Right ventricle myocardium inferior (tissue), 1 donor: ENCODE measurements around the gene FSTL4. TPM values are rescaled to one million over a fixed set of nuclear protein-coding genes. Genes with fewer than 3 reads are reported as not detected.
"Not testable (repeated sequence)": the region's sequence is repeated elsewhere in the genome, so short reads cannot be mapped to it uniquely, and the experiment has no call there.

Experiments used
- ATAC-seq: fragments of 200-7000 bp; cut with Tn5 transposase; one replicate; pipeline ENCODE4 v1.9.1; 2020; ENCODE audit warnings: mild to moderate bottlenecking, moderate library complexity
- DNase-seq: peaks from one replicate; pipeline ENCODE4 v3.0.0; 2021; ENCODE audit errors: missing footprints
- intact Hi-C: fragments of 100-400 bp; cut with DNase I; formaldehyde crosslinking; loops from one replicate; pipeline ENCODE4 v1.11.0; 2022
- total RNA-seq: library from RNA; stranded (reverse); fragmentation: NEBNext Ultra II Directional; extraction: Animal tissue kit (Norgen Biotek cat#: 25700); gene quantifications from one replicate; pipeline ENCODE4 v1.2.1, GENCODE V29; 2021
- donor health status: DM: no; HTN: yes; CAD: no; lungs with severe emphysema.

The FSTL4 gene
- total RNA-seq, 1 donor from 2014 or later: not detected

DNA sequence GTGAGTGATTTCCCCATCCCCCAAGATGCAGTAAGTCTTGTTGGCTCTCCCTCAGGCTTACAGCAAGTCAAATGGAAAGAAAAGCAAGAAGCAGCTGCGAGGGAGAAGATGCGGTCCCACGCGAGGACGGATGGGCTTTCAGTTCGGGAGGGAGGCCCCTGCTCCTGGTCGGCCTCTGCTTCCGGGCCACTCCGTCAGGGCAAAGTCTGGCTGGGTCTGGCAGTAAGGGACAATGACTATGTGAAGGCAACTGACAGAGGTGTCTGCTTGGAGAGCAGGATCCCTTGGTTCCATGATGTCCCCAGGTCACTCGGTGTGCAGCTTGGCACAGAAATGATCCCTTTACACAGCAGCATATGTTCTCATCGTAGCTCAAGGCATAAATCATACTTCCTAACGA, 413.8 kb downstream of the FSTL4 start:
- ATAC-seq (no peak), DNase-seq (no peak)
- intact Hi-C loops: no loop called here

DNA sequence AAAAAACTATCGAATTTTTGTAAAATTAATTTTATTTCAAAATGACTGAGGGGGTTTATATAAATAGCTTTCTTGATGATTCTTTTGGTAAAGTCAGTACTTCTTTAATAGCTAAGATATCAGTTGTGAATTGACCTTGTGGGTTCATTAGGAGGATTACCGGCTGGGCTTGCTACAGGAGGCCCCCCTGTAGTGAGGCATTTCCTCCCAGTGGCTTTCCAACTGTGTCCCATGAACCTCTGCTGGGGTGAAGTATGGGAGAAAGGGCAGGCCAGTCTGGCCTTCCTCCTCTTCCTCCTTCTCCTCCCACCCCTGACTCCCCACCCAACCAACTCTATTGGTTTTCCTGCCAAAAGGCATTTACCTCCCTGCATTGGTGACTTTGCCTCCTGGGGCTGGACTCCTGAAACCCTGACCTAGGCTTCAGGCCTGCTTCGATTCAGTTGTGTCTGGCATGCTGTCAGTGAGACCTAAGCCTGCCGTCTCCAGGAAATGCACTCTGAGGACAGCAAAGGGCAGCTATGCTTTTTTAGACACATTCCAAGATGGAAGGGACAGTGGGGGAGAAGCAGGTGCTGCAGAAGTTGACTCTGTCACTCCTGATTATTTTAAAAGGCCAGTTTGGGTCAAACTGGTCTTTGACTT, 415.8 kb downstream of the FSTL4 start:
- DNase-seq: no peak
- ATAC-seq: no peak

DNA sequence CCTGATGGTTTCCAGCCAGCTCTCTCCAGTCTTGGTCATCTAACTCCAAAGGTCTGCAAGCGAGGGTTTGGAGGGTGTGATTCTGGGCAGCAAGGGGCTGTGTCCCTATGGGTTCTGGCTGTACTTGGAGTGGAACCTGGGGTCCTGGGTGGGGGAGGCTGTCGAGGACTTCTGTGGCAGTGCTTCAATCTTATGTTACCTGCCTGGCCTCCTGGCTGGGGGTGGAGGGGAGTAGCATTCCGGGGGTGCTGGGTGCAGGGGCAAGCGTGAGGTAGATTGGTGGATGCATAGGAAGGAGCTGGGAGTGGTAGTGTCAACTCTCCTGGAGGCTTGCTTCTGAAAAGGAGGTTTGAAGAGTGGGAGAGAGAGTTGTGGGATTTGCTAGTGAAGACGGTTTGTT, 417.1 kb downstream of the FSTL4 start:
- intact Hi-C loops: no loop called here
- DNase-seq (no peak), ATAC-seq (no peak)

More for the DNA sequence above, 415.8 kb downstream of the FSTL4 start:
- intact Hi-C loops: no loop called here

DNA sequence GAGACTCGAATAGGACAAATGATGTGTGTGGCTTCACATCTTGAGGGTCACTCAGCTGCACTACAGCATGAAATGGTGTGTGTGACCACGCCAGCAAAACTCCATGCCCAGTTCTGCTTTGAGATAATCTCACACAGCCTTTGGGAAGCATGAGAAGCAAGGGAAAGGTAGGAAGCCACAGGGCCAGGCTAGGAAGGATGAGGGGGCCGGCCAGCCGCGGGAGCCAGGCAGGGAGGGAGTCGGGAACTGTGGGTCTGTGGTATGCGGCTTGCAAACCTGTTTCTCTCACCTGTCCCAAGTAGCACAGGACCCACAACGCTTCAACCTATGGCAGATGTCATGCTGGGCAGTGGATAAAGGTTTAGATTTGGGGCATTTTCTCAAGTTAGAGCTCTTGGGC, 418.5 kb downstream of the FSTL4 start:
- ATAC-seq (no peak), DNase-seq (no peak)
- intact Hi-C loops: no loop called here

DNA sequence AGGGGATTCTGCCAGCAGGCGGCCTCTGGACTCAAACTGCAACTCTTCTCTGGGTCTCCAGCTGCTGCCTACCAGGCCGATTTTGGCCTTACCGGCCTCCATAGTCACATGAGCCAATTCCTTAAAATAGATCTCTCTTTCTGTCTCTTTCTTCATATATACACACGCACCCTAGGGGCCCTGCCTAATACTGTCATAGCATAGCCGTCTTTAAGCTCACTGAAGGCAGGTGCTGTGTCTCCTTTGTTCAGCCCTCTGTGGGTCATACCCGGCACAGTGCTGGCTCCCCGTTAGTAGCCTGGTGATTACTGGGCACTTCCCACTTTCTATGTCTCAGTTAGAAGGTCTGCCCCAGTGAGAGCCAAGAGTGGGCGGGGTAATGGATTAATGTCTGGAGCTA, 419.6 kb downstream of the FSTL4 start:
- DNase-seq (no peak), ATAC-seq (no peak)
- intact Hi-C loops: no loop called here

DNA sequence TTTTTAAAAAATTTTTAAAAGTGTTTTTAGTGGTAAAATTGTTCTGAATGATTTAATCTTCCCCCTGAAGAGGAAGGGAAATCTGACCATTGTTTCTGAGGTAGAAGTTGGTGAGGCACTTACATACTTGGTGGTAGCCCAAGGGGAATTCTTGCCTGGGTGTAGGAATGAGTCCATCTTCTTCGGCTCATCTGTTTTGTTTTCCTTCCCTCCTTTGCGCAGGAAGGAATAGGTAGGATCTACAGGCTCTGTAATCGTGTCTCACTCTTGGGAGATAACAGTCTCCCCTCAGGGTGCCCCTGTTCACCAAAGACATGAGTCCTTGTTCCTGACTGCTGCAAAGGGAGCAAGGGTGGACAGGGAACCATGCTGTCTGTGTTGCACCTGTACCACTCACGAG, 422.5 kb downstream of the FSTL4 start:
- ATAC-seq (no peak), DNase-seq (no peak)
- intact Hi-C loops: no loop called here

DNA sequence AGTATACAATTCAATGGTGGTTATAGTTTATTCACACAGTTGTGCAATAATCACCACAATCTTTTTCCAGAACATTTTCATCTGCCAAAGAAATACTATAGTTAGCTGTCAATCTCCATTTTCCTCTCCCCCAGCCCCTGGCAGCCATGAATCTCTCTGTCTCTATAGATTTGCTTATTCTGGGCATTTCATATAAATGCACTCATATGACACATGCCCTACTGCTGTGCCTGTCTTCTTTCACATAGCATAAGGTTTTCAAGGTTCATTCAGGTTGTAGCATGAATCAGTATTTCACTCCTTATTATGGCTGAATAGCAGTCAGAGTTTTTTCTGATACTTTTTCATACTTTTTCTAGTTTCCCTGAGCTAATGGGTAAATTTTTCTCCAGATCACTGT, 432.9 kb downstream of the FSTL4 start:
- ATAC-seq (no peak), DNase-seq (no peak)
- intact Hi-C loops: no loop called here

DNA sequence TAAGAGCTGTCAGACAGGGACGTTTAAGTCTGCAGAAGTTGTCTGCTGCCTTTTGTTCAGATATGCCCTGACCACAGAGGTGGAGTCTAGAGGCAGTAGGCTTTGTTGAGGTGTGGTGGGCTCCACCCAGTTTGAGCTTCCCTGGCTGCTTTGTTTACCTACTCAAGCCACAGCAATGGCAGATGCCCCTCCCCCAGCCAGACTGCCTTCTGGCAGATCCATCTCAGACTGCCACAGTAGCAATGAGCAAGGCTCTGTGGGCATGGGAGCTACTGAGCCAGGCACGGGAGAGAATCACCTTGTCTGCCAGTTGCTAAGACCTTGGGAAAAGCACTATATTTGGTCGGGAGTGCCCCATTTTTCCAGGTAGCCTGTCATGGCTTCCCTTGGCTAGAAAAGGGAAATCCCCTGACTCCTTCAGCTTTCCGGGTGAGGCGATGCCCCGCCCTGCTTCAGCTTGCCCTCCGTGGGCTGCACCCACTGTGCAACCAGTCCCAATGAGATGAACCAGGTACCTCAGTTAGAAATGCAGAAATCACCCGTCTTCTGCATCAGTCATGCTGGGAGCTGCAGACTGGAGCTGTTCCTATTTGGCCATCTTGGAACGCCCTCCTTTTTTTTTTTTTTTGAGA, 441.5 kb downstream of the FSTL4 start:
- intact Hi-C loops: not testable (repeated sequence)

DNA sequence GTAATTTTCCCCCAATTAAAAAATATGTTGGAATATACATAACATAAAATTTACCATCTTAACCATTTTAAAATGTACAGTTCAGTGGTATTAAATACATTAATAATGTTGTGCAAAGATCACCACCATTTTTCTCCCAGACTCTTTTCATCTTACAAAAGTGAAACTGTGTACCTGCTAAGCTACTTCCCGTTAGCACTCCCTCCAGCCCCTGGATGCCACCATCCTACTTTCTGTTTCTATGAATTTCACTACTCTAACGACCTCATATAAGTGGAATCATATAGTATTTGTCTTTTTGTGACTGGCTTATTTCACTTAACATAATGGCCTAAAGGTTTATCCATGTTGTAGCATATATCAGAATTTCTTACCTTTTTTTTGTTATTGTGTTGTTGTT, 447.6 kb downstream of the FSTL4 start:
- intact Hi-C loops: no loop called here
- no peak for ATAC-seq
- no peak for DNase-seq

More for the DNA sequence above, 441.5 kb downstream of the FSTL4 start:
- not testable (repeated sequence) for DNase-seq, ATAC-seq

DNA sequence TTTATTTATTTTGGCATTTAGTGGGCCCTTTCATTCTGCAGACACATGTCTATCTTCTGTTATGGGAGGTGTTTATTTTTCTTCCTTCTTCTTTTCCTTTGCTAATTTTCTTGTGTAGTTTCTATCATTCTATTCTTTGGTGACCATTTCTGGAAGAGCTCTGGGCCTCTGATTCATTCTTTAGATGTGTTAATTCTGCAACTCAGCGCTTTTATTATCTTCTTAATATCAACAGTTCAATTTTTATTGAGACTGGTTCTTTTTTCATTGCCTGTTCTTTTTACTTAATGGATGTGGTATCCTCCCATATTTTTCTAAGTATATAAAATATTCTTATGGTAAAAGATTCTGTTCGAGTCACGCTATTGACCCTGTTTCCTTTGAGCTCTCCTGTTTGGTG, 448.5 kb downstream of the FSTL4 start:
- intact Hi-C loops: no loop called here
- ATAC-seq: no peak

DNA sequence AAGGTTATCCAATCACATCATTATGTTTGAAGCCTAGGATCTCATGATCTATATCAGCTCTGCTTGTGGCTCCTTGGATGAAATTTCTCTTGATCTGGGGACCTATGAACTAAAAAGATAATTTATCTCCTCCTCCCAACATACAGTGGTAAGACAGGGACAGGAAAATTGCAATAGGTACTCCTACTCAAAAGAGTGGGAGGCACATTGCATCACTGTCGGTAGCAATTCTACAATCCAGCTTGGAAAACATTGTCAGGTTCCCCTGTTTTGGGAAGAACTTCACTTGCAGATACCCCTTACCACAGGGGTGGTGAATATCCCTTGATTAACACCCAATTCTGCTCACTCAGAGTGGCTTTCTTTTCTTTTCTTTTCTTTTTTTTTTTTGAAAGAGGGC, 452.8 kb downstream of the FSTL4 start:
- intact Hi-C loops: no loop called here
- DNase-seq (no peak), ATAC-seq (no peak)

More for the DNA sequence above, 448.5 kb downstream of the FSTL4 start:
- DNase-seq: no peak

DNA sequence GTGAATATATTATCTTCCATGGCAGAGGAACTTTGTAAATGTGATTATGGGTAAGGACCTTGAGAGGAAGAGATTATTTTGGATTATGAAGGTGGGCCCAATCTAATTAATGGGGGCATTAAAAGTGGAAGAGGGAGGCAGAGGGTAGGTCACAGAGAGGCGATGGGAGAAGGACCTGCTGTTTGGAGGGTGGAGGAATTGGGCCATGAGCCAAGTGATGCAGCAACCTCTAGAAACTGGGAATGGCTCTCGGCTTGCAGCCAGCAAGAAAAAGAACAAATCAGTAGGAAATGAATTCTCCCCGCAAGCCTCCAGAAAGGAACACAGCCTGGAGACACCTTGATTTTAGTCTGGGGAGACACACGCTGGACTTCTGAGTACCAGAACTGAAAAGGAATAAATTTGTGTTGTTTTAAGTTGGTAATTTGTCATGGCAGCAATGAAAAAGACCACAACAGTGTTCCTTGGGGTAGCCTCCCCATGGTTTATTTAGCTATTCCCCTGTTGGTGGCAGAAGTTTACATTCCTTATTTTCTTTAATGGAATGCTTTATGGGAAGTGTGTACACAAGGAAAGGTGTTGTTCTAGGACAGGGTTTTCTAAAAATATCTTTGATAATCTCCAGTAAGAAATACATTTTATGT, 456.9 kb downstream of the FSTL4 start:
- no peak for ATAC-seq
- intact Hi-C loops: no loop called here
- DNase-seq: no peak

DNA sequence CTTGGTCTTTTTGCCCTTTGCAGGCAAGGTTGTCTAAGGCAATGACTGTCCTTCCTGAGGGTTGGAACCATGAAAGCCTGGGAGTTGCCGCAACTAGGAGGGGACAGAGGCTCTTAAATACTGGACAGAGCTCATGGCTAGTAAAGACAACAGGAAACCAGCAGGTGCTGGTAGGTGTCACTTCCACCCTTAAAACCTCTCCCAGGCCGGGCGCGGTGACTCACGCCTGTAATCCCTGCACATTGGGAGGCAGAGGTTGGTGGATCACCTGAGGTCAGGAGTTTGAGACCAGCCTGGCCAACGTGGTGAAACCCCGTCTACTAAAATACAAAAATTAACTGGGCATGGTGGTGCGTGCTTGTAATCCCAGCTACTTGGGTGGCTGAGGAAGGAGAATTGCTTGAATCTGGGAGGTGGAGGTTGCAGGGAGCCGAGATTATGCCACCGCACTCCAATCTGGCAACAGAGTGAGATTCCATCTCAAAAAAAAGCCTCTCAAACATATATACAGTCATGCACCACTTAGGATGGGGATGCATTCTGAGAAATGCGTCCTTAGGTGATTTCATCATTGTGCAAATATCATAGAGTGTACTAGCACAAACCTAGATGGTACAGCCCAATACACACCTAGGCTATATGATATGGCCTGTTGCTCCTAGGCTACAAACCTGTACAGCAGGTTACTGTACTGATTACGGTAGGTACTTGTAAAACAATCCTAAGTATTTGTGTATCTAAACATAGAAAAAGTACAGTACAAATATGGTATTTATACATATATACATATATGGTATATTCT, 457.9 kb downstream of the FSTL4 start:
- intact Hi-C loops: no loop called here

DNA sequence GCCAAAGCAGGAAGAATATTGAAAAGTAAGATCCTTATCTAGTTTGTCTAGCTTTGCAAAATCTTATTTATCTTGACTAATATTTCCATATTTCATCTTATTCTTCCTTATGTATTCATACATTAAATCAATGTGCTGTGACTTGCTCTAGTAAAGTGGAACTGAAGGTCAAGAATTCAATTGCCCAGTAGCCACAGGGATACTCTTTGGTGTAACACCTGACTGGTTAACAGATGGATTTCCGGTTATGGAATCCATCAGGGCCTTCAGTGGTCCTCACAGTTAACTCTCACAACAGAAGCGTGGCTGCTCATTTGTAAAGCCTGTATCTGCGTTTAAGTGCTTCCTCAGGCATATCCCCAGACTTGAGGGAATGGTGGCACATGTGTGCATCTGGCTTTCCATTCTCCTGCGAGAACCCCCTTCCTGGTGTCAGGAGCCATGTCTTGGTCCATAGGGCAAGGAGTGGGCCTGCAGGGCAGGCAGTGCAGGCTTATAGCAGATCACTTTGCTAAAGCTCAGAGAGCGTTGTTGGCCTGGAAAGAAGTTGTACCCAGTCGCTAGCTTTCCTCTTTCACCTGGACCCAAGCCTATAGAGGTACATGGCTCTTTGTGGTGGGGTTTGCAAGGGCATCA, 461.3 kb downstream of the FSTL4 start:
- no peak for DNase-seq
- intact Hi-C loops: no loop called here

More for the DNA sequence above, 457.9 kb downstream of the FSTL4 start:
- ATAC-seq: no peak
- DNase-seq: no peak

DNA sequence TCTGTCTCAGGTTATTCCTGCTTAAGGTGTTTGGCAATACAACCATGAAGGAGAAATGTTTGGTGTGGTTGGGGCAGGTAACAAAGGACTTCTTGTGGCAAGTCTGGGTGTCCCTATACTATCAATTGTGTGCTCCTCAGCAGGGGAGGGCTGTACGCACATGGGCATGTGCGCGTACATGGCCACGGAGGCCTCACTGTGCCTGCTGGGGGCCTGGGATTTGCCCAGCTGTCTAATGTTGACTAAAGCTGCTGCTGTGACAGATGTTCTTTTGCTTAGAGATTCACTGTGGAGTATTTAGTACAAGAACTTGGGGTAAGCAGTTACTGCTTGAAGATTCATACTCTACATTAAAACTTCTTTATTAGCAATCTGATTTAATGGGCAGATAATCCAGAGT, 463.0 kb downstream of the FSTL4 start:
- no peak for DNase-seq
- intact Hi-C loops: no loop called here
- no peak for ATAC-seq

More for the DNA sequence above, 461.3 kb downstream of the FSTL4 start:
- no peak for ATAC-seq

DNA sequence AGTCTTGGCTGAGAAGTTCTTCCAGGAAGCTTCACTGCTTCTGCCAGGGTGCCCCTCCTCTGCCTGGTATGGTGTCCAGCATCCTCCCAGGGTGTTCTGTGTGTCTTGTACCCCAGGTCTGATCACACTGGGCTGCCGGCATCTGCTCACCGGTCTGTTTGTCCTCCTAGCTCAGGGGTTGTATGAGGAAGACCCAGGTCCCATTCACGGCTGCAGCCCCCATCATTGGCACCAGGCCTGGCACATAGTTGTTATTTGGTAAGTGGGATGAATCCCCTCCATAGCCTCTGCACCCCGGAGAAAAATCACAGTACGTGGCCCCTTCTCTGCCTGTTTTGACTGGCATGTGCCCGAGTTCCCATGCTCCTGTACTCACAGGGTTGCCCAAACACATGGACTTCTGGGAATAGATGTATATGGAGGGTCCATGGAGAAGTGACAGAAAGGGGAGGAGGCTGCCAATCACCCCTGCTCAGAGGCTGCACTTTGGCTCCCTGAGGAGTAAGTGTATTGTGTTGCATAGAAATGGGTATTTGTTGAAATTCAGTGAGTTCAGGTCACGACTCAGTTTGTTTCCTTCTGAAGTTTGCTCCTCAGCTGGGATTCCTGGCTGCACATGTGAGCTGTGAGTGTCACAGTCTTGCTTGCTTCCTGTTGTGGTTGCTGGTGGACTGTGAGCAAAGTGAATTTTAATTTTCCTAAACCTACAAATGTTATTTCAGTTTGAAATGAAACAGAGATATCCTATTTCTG, 464.4 kb downstream of the FSTL4 start:
- DNase-seq (no peak), ATAC-seq (no peak)
- intact Hi-C loops: no loop called here

DNA sequence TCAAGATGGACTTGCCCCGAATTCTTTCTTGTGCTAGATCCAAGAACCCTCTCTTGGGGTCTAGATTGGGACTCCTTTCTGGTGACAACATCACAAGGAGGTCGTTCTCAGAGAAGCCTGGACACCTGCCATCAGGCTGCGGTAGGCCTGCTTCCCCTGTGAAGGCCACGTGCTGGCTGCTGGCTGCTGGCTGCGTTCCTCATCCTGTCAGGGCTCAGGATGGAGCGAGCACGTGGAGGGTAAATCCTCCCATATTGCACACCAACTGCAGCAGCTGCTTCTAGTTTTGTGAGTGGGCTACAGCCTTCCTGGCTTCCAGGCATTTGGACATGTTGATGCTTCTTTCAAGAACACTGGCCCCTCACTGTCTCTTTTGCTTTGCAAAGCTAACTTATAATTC, 464.9 kb downstream of the FSTL4 start:
- intact Hi-C loops: no loop called here
- ATAC-seq (no peak), DNase-seq (no peak)
